ENCODE data around the gene RFC5.

The RFC5 gene

DNA sequence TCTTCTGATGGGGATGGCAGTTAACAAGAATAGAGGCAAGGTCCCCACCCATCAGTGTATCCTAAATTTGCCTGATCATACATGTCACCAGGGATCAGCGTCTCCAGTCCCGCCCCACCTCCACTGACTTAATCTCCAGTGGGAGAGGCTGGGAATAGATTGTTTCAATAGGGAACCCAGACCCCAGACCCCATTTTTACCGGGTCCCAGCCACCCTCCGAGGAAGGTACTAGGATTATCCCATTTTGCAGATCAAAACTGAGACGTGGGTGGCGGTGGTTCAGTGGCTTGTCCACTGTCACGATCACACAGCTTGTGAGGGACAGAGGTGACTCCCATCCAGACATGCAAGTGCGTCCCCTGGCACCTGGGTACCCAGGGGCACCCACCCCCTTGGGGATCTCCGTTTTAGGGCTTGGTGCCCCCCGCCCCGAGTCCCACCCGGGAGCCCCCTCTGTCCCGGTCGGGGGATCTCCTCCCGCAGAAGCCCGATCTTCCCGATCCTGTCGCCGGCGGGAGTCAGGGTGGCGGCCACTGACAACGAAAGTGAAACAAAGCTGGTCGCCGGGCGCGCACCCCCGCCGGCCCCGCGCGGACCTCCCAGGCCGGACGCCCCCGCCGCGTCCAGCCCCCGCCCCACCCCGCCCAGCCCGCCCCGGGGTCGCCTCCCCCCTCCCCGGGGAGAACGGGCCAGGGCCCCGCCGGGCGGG, 44.0 kb downstream of the RFC5 start:
- Histone ChIP-seq H2AK5ac (ENCODE audit: low read length) (peak overlapping the region; percentile 23), H2AFZ (ENCODE audit: insufficient read depth, low read length, poor library complexity) (no peak overlapping the region), H3K4me3 (ENCODE audit: low read depth, low read length) (peak overlapping the region; percentile 79), H3K9me3 (ENCODE audit: insufficient read depth, low read depth, low read length) (no peaks in the 10 kb centered on the region), H3K27ac (ENCODE audit: low read depth, low read length) (peak overlapping the region; percentile 88), H4K91ac (ENCODE audit: low read depth, low read length) (peak overlapping the region; percentile 82), H3K79me1 (ENCODE audit: low read length) (peaks cover 20% of the 10 kb centered on the region), H3K18ac (ENCODE audit: low read length) (peak overlapping the region; percentile 80), H3K79me2 (ENCODE audit: control insufficient read depth, insufficient read depth, low read length, poor library complexity) (peaks cover 15% of the 10 kb centered on the region), H2BK12ac (ENCODE audit: low read length) (peak overlapping the region; percentile 6), H4K8ac (ENCODE audit: low read depth, low read length) (peak overlapping the region; percentile 72), H4K12ac (ENCODE audit: low read depth, low read length) (peak overlapping the region; percentile 52), H2BK120ac (ENCODE audit: insufficient read depth, low read length, poor library complexity) (peak overlapping the region; percentile 21), H3K4ac (ENCODE audit: low read depth, low read length) (peak overlapping the region; percentile 42), H3K36me3 (ENCODE audit: control insufficient read depth in 1 of 2, insufficient read depth in 2 of 2, low read length in 2 of 2) (peaks cover 0 to 2% of the 10 kb centered on the region in 2 experiments), H3K14ac (ENCODE audit: low read length) (peak overlapping the region; percentile 74), H3K23ac (ENCODE audit: low read length) (no peak overlapping the region), H3K4me1 (ENCODE audit: control insufficient read depth in 1 of 2, insufficient read depth in 2 of 2, low read length in 2 of 2) (peaks cover 6 to 13% of the 10 kb centered on the region in 2 experiments), H3K27me3 (ENCODE audit: insufficient read depth, low read length) (no peaks in the 10 kb centered on the region), H3K9ac (ENCODE audit: low read length) (peak overlapping the region; percentile 85), H3K4me2 (ENCODE audit: low read length) (peak overlapping the region; percentile 70), H2BK5ac (ENCODE audit: low read depth, low read length, poor library complexity) (peak overlapping the region; percentile 84)
- DNase-seq = peak in 1 of 2 donors; percentile 38
- WGBS (ENCODE audit: extremely low coverage, insufficient coverage, insufficient read length) = no CpG with 5 or more reads among the region's 46 CpGs

DNA sequence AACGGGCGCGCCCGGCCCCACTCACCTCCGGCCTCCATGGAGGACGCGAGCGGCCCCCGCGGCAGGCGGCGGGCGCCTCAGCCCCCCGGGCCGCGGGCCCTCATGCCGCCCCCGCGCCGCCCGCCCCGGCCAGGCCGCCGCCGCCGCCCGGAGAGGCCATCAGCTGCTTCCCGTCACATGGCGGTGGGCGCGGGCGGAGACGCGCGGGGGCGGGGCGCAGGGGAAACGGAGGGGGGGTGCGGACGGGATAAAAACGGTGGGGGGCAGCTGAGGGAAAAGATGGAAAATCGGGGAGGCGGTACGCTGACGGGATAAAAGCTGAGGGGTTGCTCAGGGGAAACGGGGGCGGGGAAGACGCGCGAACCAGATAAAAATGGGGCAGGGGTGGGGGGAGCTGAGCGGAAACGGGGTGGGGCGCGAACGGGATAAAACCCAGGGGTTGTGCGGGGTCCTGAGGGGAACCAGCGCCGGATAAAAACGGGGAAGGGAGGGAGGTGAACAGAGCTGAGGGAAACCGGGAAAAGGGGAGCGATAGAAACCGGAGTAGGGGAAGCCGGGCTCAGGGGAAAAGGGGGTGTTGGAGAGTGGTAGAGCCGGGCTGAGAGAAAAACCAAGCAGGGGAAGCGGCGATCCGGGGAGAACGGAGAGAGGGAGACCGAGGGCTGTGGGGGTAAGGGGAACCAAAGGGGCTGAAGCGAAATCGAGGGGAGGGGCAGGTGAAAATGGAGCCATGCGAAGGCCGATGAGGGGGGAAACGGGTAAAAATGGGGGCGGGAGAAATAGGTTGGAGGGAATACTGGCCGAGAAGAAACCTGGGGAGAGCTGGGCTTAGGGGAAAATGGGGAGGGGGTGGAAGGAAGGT, 44.7 kb downstream of the RFC5 start, which contains the start of gene WSB2:
WSB2 (minus strand) TSS at position 169 of the 862 bp plus-strand sequence; CDS start at position 38, 131 bp downstream.
- H3K14ac ChIP-seq (ENCODE audit: low read length) = peak within 1 kb of the TSS; percentile 99
- H2AK5ac ChIP-seq (ENCODE audit: low read length) = peak within 1 kb of the TSS; percentile 92
- peak within 1 kb of the TSS; percentile 11 for H2BK12ac ChIP-seq (ENCODE audit: low read length)
- peak within 1 kb of the TSS; percentile 86 for H3K4me2 ChIP-seq (ENCODE audit: low read length)
- peaks cover 15% of the 10 kb centered on the region for H3K79me2 ChIP-seq (ENCODE audit: control insufficient read depth, insufficient read depth, low read length, poor library complexity)
- H2AFZ ChIP-seq (ENCODE audit: insufficient read depth, low read length, poor library complexity) = peak within 1 kb of the TSS; percentile 78
- H3K4me1 ChIP-seq (ENCODE audit: control insufficient read depth in 1 of 2, insufficient read depth in 2 of 2, low read length in 2 of 2) = peaks cover 6 to 13% of the 10 kb centered on the region in 2 experiments
- no peaks in the 10 kb centered on the region for H3K27me3 ChIP-seq (ENCODE audit: insufficient read depth, low read length)
- H3K4ac ChIP-seq (ENCODE audit: low read depth, low read length) = peak within 1 kb of the TSS; percentile 97
- H3K27ac ChIP-seq (ENCODE audit: low read depth, low read length) = peak within 1 kb of the TSS; percentile 88
- peak within 1 kb of the TSS; percentile 96 for H2BK5ac ChIP-seq (ENCODE audit: low read depth, low read length, poor library complexity)
- H3K18ac ChIP-seq (ENCODE audit: low read length) = peak within 1 kb of the TSS; percentile 99
- H3K23ac ChIP-seq (ENCODE audit: low read length) = no peak within 1 kb of the TSS
- H3K9ac ChIP-seq (ENCODE audit: low read length) = peak within 1 kb of the TSS; percentile 99
- H3K79me1 ChIP-seq (ENCODE audit: low read length) = peaks cover 20% of the 10 kb centered on the region
- H4K12ac ChIP-seq (ENCODE audit: low read depth, low read length) = peak within 1 kb of the TSS; percentile 96
- peak within 1 kb of the TSS; percentile 93 for H2BK120ac ChIP-seq (ENCODE audit: insufficient read depth, low read length, poor library complexity)
- no peaks in the 10 kb centered on the region for H3K9me3 ChIP-seq (ENCODE audit: insufficient read depth, low read depth, low read length)
- H4K8ac ChIP-seq (ENCODE audit: low read depth, low read length) = peak within 1 kb of the TSS; percentile 93
- H3K4me3 ChIP-seq (ENCODE audit: low read depth, low read length) = peak within 1 kb of the TSS; percentile 79
- peaks cover 0 to 2% of the 10 kb centered on the region in 2 experiments for H3K36me3 ChIP-seq (ENCODE audit: control insufficient read depth in 1 of 2, insufficient read depth in 2 of 2, low read length in 2 of 2)
- peak within 1 kb of the TSS; percentile 97 for H4K91ac ChIP-seq (ENCODE audit: low read depth, low read length)
- WGBS (ENCODE audit: extremely low coverage, insufficient coverage, insufficient read length) = no CpG with 5 or more reads among the region's 76 CpGs
- DNase-seq = peak in 1 of 2 donors; percentile 49

- no peaks in the 10 kb centered on the region for H3K9me3 ChIP-seq (ENCODE audit: insufficient read depth, low read depth, low read length)
- peak overlapping the region; percentile 88 for H3K27ac ChIP-seq (ENCODE audit: low read depth, low read length)
- peaks cover 20% of the 10 kb centered on the region for H3K79me1 ChIP-seq (ENCODE audit: low read length)
- H3K4me1 ChIP-seq (ENCODE audit: control insufficient read depth in 1 of 2, insufficient read depth in 2 of 2, low read length in 2 of 2) = peaks cover 6 to 13% of the 10 kb centered on the region in 2 experiments
- H3K14ac ChIP-seq (ENCODE audit: low read length) = peak overlapping the region; percentile 99
- peak overlapping the region; percentile 97 for H3K4ac ChIP-seq (ENCODE audit: low read depth, low read length)
- H3K23ac ChIP-seq (ENCODE audit: low read length) = no peak overlapping the region
- peak overlapping the region; percentile 79 for H3K4me3 ChIP-seq (ENCODE audit: low read depth, low read length)
- peak overlapping the region; percentile 93 for H4K8ac ChIP-seq (ENCODE audit: low read depth, low read length)
- peak overlapping the region; percentile 96 for H4K12ac ChIP-seq (ENCODE audit: low read depth, low read length)
- peak; percentile 62 to 72 for DNase-seq
- H3K79me2 ChIP-seq (ENCODE audit: control insufficient read depth, insufficient read depth, low read length, poor library complexity) = peaks cover 15% of the 10 kb centered on the region
- H4K91ac ChIP-seq (ENCODE audit: low read depth, low read length) = peak overlapping the region; percentile 97
- peaks cover 0 to 2% of the 10 kb centered on the region in 2 experiments for H3K36me3 ChIP-seq (ENCODE audit: control insufficient read depth in 1 of 2, insufficient read depth in 2 of 2, low read length in 2 of 2)
- no peaks in the 10 kb centered on the region for H3K27me3 ChIP-seq (ENCODE audit: insufficient read depth, low read length)
- H3K9ac ChIP-seq (ENCODE audit: low read length) = peak overlapping the region; percentile 99
- H3K18ac ChIP-seq (ENCODE audit: low read length) = peak overlapping the region; percentile 99
- no CpG with 5 or more reads among the region's 44 CpGs for WGBS (ENCODE audit: extremely low coverage, insufficient coverage, insufficient read length)
- H2BK120ac ChIP-seq (ENCODE audit: insufficient read depth, low read length, poor library complexity) = peak overlapping the region; percentile 93
- peak overlapping the region; percentile 92 for H2AK5ac ChIP-seq (ENCODE audit: low read length)
- peak overlapping the region; percentile 86 for H3K4me2 ChIP-seq (ENCODE audit: low read length)
- H2BK12ac ChIP-seq (ENCODE audit: low read length) = peak overlapping the region; percentile 11
- peak overlapping the region; percentile 96 for H2BK5ac ChIP-seq (ENCODE audit: low read depth, low read length, poor library complexity)
- peak overlapping the region; percentile 78 for H2AFZ ChIP-seq (ENCODE audit: insufficient read depth, low read length, poor library complexity)
Observed at GRCh38 chr12:118061873-118062843, 45.7 kb downstream of the RFC5 start.

All from trophoblast cell (in vitro differentiated cells and primary cell).